Measurements from ENCODE around the gene GALNT17. TPM values are rescaled to one million over a fixed set of nuclear protein-coding genes. Genes with fewer than 3 reads are reported as not detected.

GALNT17 gene
- total RNA-seq, 4 donors from 2014 or later: 0.63 to 7.5 (median 3.1) TPM

- no peak for TF ChIP-seq POLR2A (IDR thresholded peaks at IDR 0.05)
- TF ChIP-seq, protein P1, sequence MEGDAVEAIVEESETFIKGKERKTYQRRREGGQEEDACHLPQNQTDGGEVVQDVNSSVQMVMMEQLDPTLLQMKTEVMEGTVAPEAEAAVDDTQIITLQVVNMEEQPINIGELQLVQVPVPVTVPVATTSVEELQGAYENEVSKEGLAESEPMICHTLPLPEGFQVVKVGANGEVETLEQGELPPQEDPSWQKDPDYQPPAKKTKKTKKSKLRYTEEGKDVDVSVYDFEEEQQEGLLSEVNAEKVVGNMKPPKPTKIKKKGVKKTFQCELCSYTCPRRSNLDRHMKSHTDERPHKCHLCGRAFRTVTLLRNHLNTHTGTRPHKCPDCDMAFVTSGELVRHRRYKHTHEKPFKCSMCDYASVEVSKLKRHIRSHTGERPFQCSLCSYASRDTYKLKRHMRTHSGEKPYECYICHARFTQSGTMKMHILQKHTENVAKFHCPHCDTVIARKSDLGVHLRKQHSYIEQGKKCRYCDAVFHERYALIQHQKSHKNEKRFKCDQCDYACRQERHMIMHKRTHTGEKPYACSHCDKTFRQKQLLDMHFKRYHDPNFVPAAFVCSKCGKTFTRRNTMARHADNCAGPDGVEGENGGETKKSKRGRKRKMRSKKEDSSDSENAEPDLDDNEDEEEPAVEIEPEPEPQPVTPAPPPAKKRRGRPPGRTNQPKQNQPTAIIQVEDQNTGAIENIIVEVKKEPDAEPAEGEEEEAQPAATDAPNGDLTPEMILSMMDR (IDR thresholded peaks at IDR 0.05): no peak
- no peak for DNase-seq (ENCODE audit: low spot score in 2 of 2)
- intact Hi-C loops (cut with DNase I; ENCODE audit: low total_unique reads): no loop called here
- no peak overlapping the region for H3K4me3 ChIP-seq (ENCODE audit: low read depth, poor library complexity, severe bottlenecking)
Observed at GRCh38 chr7:71594736-71595135, 462.8 kb downstream of the GALNT17 start.

GRCh38 chr7:71595176-71595575 is 463.2 kb downstream of the GALNT17 start:
- DNase-seq (ENCODE audit: low spot score in 2 of 2): no peak
- no peak for TF ChIP-seq POLR2A (IDR thresholded peaks at IDR 0.05)
- TF ChIP-seq, protein P1 (IDR thresholded peaks at IDR 0.05): no peak
- H3K4me3 ChIP-seq (ENCODE audit: low read depth, poor library complexity, severe bottlenecking): no peak overlapping the region
- intact Hi-C loops (cut with DNase I; ENCODE audit: low total_unique reads): no loop called here
- 83 to 94% methylated on average over 3 of the region's 3 CpGs for WGBS, 2 donors

DNA sequence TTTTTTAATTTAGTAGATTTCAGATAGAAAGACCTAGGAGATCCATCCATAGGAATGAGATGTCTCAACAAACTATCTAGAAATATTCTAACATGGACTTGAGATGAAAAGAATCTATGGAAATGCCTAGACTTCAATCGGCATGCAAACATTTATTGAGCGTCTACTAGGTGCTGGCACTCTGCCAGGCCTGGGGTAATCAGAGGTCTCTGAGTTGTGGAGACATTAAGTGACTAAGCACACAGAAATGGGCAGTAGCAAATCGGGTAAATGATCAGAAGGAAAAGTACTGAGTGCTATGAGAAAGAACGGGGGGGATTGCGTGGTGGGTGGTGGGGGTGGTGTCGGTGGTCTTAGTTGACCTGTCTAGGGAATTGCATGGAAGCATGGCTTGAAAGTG is 466.6 kb downstream of the GALNT17 start:
- no peak for TF ChIP-seq POLR2A (IDR thresholded peaks at IDR 0.05)
- TF ChIP-seq, protein P1 (IDR thresholded peaks at IDR 0.05): no peak
- intact Hi-C loops (cut with DNase I; ENCODE audit: low total_unique reads): no loop called here
- no peak for DNase-seq (ENCODE audit: low spot score in 2 of 2)
- WGBS, 2 donors: 83 to 87% methylated on average over 6 of the region's 6 CpGs
- H3K4me3 ChIP-seq (ENCODE audit: low read depth, poor library complexity, severe bottlenecking): no peak overlapping the region

DNA sequence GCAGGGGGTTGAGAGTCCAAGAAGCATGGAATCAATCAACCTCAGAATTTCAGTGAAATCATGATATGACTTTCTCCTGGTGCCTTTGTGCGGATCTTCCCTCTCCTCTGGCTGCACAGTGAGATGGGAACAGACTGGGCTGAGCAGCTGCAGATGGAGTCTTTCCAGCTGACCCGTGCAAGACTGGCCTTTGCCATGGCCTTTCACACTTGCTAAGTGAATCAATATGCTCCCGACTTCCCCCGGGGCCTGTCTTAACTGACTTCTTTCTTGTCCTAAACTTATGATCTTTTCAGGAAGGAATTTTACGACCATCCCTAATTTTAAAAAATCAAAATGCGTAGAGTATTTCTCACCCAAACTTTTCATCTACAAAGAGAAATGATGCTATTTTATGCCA is 469.9 kb downstream of the GALNT17 start:
- WGBS, 2 donors: 37 to 39% methylated on average over 6 of the region's 6 CpGs
- intact Hi-C loops (cut with DNase I; ENCODE audit: low total_unique reads): no loop called here
- no peak for DNase-seq (ENCODE audit: low spot score in 2 of 2)
- H3K4me3 ChIP-seq (ENCODE audit: low read depth, poor library complexity, severe bottlenecking): no peak overlapping the region
- no peak for TF ChIP-seq POLR2A (IDR thresholded peaks at IDR 0.05)
- TF ChIP-seq, protein P1 (IDR thresholded peaks at IDR 0.05): no peak

DNA sequence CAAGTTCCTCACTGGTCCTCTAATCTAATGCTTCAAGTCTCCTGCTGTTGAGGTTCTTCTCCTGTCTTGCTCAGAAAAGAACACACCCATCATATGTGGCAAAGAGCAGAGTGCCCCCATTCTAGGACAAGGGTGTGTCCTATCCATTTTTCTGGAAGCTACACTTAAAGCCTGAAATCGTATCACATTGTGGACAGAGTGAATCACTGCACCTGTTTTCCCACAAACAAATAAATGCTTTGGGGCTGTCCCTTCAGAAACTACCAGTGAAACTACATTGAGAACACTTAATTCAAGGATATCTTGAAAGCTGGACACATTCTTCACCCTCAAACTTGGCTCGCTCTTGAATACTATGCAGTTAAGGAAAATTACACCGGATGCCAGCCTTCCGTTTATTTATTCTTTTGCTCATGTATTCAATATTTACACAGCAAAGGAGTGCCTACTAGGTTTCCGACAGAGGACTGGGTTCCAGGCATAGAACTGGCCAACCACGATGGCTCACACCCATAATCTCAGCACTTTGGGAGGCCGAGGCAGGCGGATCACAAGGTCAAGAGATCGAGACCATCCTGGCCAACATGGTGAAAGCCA is 473.0 kb downstream of the GALNT17 start:
- H3K4me3 ChIP-seq (ENCODE audit: low read depth, poor library complexity, severe bottlenecking): no peak overlapping the region
- 90 to 92% methylated on average over 9 of the region's 9 CpGs for WGBS, 2 donors
- intact Hi-C loops (cut with DNase I; ENCODE audit: low total_unique reads): no loop called here
- DNase-seq (ENCODE audit: low spot score in 2 of 2): no peak
- TF ChIP-seq POLR2A (IDR thresholded peaks at IDR 0.05): no peak
- TF ChIP-seq, protein P1 (IDR thresholded peaks at IDR 0.05): no peak

- TF ChIP-seq, protein P1 (IDR thresholded peaks at IDR 0.05): no peak
- no peak for TF ChIP-seq POLR2A (IDR thresholded peaks at IDR 0.05)
- no peak overlapping the region for H3K4me3 ChIP-seq (ENCODE audit: low read depth, poor library complexity, severe bottlenecking)
- 84 to 89% methylated on average over 2 of the region's 2 CpGs for WGBS, 2 donors
- intact Hi-C loops (cut with DNase I; ENCODE audit: low total_unique reads): no loop called here
- DNase-seq (ENCODE audit: low spot score in 2 of 2): no peak
Observed at GRCh38 chr7:71611986-71612385, 480.0 kb downstream of the GALNT17 start.
